Stimulated activated CD4-positive, alpha-beta T cell treated with anti-CD3 and anti-CD28 coated beads, Interleukin-4, amount 100 ng/mL, for 1 hour (primary cell): ENCODE results near the gene FAM135A.
"Not testable (repeated sequence)": the region's sequence is repeated elsewhere in the genome, so short reads cannot be mapped to it uniquely, and the experiment has no call there.

ENCODE experiments used
- DNase-seq: peaks from one replicate; pipeline ENCODE4 v3.0.0-alpha.2; 2020

Gene FAM135A

GRCh38 chr6:70470016-70470415 lies 56.7 kb downstream of the FAM135A start:
- DNase-seq: no peak

GRCh38 chr6:70470510-70470909 lies 57.2 kb downstream of the FAM135A start:
- not testable (repeated sequence) for DNase-seq

- no peak for DNase-seq
Observed at GRCh38 chr6:70474751-70475150, 61.4 kb downstream of the FAM135A start.

- DNase-seq: no peak
Observed at GRCh38 chr6:70479236-70479635, 65.9 kb downstream of the FAM135A start.

GRCh38 chr6:70486638-70487037 lies 73.3 kb downstream of the FAM135A start:
- DNase-seq: not testable (repeated sequence)

GRCh38 chr6:70489364-70489763 lies 76.1 kb downstream of the FAM135A start:
- no peak for DNase-seq

- no peak for DNase-seq
Observed at GRCh38 chr6:70494833-70495232, 81.5 kb downstream of the FAM135A start.

- not testable (repeated sequence) for DNase-seq
Observed at GRCh38 chr6:70495790-70496189, 82.5 kb downstream of the FAM135A start.

GRCh38 chr6:70502484-70502883 lies 89.2 kb downstream of the FAM135A start:
- no peak for DNase-seq

GRCh38 chr6:70503813-70504465 lies 90.6 kb downstream of the FAM135A start:
- DNase-seq: no peak

- DNase-seq: no peak
Observed at GRCh38 chr6:70506321-70506720, 93.0 kb downstream of the FAM135A start.

GRCh38 chr6:70507161-70507560 lies 93.9 kb downstream of the FAM135A start:
- DNase-seq: no peak

- no peak for DNase-seq
Observed at GRCh38 chr6:70508953-70509352, 95.6 kb downstream of the FAM135A start.

GRCh38 chr6:70510600-70510999 lies 97.3 kb downstream of the FAM135A start:
- DNase-seq: no peak

- no peak for DNase-seq
Observed at GRCh38 chr6:70518723-70519122, 105.4 kb downstream of the FAM135A start.

- no peak for DNase-seq
Observed at GRCh38 chr6:70520575-70520974, 107.3 kb downstream of the FAM135A start.

GRCh38 chr6:70524721-70525286 lies 111.5 kb downstream of the FAM135A start:
- DNase-seq: no peak

- no peak for DNase-seq
Observed at GRCh38 chr6:70527071-70527737, 113.9 kb downstream of the FAM135A start.

GRCh38 chr6:70530023-70530422 lies 116.7 kb downstream of the FAM135A start:
- no peak for DNase-seq

- no peak for DNase-seq
Observed at GRCh38 chr6:70531133-70531532, 117.8 kb downstream of the FAM135A start.

GRCh38 chr6:70537266-70537665 lies 124.0 kb downstream of the FAM135A start:
- DNase-seq: no peak

GRCh38 chr6:70538376-70538775 lies 125.1 kb downstream of the FAM135A start:
- no peak for DNase-seq

- no peak for DNase-seq
Observed at GRCh38 chr6:70547313-70547712, 134.0 kb downstream of the FAM135A start.

- no peak for DNase-seq
Observed at GRCh38 chr6:70547905-70548304, 134.6 kb downstream of the FAM135A start.
